ENCODE measurements around the gene EPSTI1.

GRCh38 chr13:42894765-42895243 is 97.2 kb downstream of the EPSTI1 start:
- TF ChIP-seq CTCF (IDR thresholded peaks at IDR 0.05): no peak
- no peak for TF ChIP-seq POLR2A (IDR thresholded peaks at IDR 0.05)
- no peak for TF ChIP-seq POLR2AphosphoS5 (IDR thresholded peaks at IDR 0.05)
